Spleen (tissue), 7 donors: ENCODE results near the gene PDE6H.

Experiments
- CTCF ChIP-seq, 11 experiments: fragments of 200-600 bp in 7 of 11; fragments of 450-650 bp in 4 of 11; sonication (generic) in 4 of 11; IDR thresholded peaks in 8 of 11; conservative IDR thresholded peaks in 3 of 11; 1 replicate in 7 of 11; 2 replicates in 4 of 11; pipeline versions ENCODE4 v1.4.0 to v1.8.0; 2016 to 2021; ENCODE audit warnings: antibody characterized with exemption in 11 of 11, inconsistent platforms in 4 of 11, mild to moderate bottlenecking in 1 of 11
- POLR2A ChIP-seq, 3 donors: fragments of 450-650 bp; IDR thresholded peaks; one replicate each; pipeline ENCODE4 v1.5.1; 2017; ENCODE audit warnings: antibody characterized with exemption in 3 of 3, mild to moderate bottlenecking in 1 of 3
- donor health status: DM: no; HTN: no; CAD: no; lungs with moderate emphysema.
- donor health status: DM: no; HTN: no; CAD: no.
- donor health status: DM: no; HTN: no; CAD: no.

- TF ChIP-seq CTCF (IDR thresholded peaks at IDR 0.05 in 8 of 11, conservative IDR thresholded peaks at IDR 0.05 in 3 of 11) (no peak), POLR2A (IDR thresholded peaks at IDR 0.05) (no peak)
These were observed 24.2 kb upstream of the PDE6H start for GRCh38 chr12:14948672-14949071.
